Astrocyte (in vitro differentiated cells and primary cell): ENCODE data around the gene LRR1. TPM values are rescaled to one million over a fixed set of nuclear protein-coding genes. Genes with fewer than 3 reads are reported as not detected.

Source experiments
- DNase-seq: peaks from one replicate; pipeline ENCODE4 v3.0.0-alpha.2; 2010; ENCODE audit warnings: low read depth
- FAIRE-seq: peaks from 2 replicates; lab custom pipeline; 2011; peaks lifted over from hg19 to GRCh38; lab: Jason Lieb, UNC
- H2AFZ ChIP-seq: 2 replicates; pipeline ENCODE4 v1.6.0; 2012; ENCODE audit warnings: low read depth, low read length, inconsistent platforms
- H3K27ac ChIP-seq: 2 replicates; pipeline ENCODE4 v1.5.1; 2011; ENCODE audit warnings: low read depth, low read length, inconsistent platforms
- H3K27me3 ChIP-seq: 2 replicates; pipeline ENCODE4 v1.6.0; 2011; ENCODE audit warnings: low read length, inconsistent platforms; ENCODE audit not compliant: insufficient read depth
- H3K36me3 ChIP-seq: 2 replicates; pipeline ENCODE4 v1.5.1; 2011; ENCODE audit warnings: low read length, inconsistent platforms; ENCODE audit not compliant: insufficient read depth
- H3K4me1 ChIP-seq: 2 replicates; pipeline ENCODE4 v1.5.1; 2011; ENCODE audit warnings: low read length, inconsistent platforms; ENCODE audit not compliant: insufficient read depth
- H3K4me2 ChIP-seq: 2 replicates; pipeline ENCODE4 v1.6.0; 2012; ENCODE audit warnings: low read length, inconsistent platforms
- H3K4me3 ChIP-seq: 2 replicates; pipeline ENCODE4 v1.5.1; 2011; ENCODE audit warnings: low read depth, mild to moderate bottlenecking, low read length, inconsistent platforms; ENCODE audit not compliant: insufficient read depth
- H3K79me2 ChIP-seq: 2 replicates; pipeline ENCODE4 v1.6.0; 2012; ENCODE audit warnings: mild to moderate bottlenecking, low read length, inconsistent platforms; ENCODE audit not compliant: insufficient read depth
- H3K9ac ChIP-seq: 2 replicates; pipeline ENCODE4 v1.6.0; 2012; ENCODE audit warnings: mild to moderate bottlenecking, low read length, inconsistent platforms
- H3K9me3 ChIP-seq: 2 replicates; pipeline ENCODE4 v1.5.1; 2012; ENCODE audit warnings: low read depth, mild to moderate bottlenecking, low read length, inconsistent platforms; ENCODE audit not compliant: insufficient read depth
- H4K20me1 ChIP-seq: 2 replicates; pipeline ENCODE4 v1.6.0; 2012; ENCODE audit warnings: low read length, inconsistent platforms; ENCODE audit not compliant: insufficient read depth
- H3K27ac Mint-ChIP-seq: one replicate; pipeline ENCODE4 v1.8.0; 2021; ENCODE audit warnings: mild to moderate bottlenecking, mixed read lengths; ENCODE audit not compliant: unreplicated experiment
- H3K27me3 Mint-ChIP-seq: one replicate; pipeline ENCODE4 v1.8.0; 2021; ENCODE audit warnings: low read depth, mixed read lengths; ENCODE audit not compliant: unreplicated experiment
- H3K36me3 Mint-ChIP-seq: one replicate; pipeline ENCODE4 v1.8.0; 2021; ENCODE audit warnings: low read depth, mixed read lengths; ENCODE audit not compliant: unreplicated experiment
- H3K4me1 Mint-ChIP-seq: one replicate; pipeline ENCODE4 v1.8.0; 2021; ENCODE audit warnings: low read depth, mixed read lengths; ENCODE audit not compliant: unreplicated experiment
- H3K4me3 Mint-ChIP-seq: one replicate; pipeline ENCODE4 v1.8.0; 2021; ENCODE audit warnings: mild to moderate bottlenecking, moderate library complexity, mixed read lengths; ENCODE audit not compliant: unreplicated experiment
- H3K9me3 Mint-ChIP-seq: one replicate; pipeline ENCODE4 v1.8.0; 2021; ENCODE audit warnings: mild to moderate bottlenecking, mixed read lengths; ENCODE audit not compliant: unreplicated experiment
- CTCF ChIP-seq: IDR thresholded peaks from 2 replicates; pipeline ENCODE4 v1.5.1; 2011; ENCODE audit warnings: low read depth, mild to moderate bottlenecking, inconsistent platforms, low read length, moderate library complexity; ENCODE audit not compliant: insufficient read depth
- EZH2 ChIP-seq: IDR thresholded peaks from 2 replicates; pipeline ENCODE4 v1.6.1; 2012; ENCODE audit warnings: mild to moderate bottlenecking, low read length, inconsistent platforms; ENCODE audit not compliant: insufficient read depth
- total RNA-seq: library from RNA; stranded (reverse); gene quantifications from 2 replicates; pipeline ENCODE4 v1.2.1, GENCODE V29; 2021

The LRR1 gene
- total RNA-seq, 1 donor from 2014 or later = 10.0 TPM

GRCh38 chr14:49578141-49578540 is 20.6 kb upstream of the LRR1 start:
- H4K20me1 ChIP-seq = peaks cover 50% of the 10 kb centered on the region
- no peak for TF ChIP-seq CTCF
- no peak for TF ChIP-seq EZH2
- H3K36me3 ChIP-seq = peaks cover 30% of the 10 kb centered on the region
- H3K4me3 ChIP-seq = no peak overlapping the region
- no peak overlapping the region for H3K27ac ChIP-seq
- Mint-ChIP-seq H3K27me3 (no peaks in the 10 kb centered on the region), H3K4me3 (no peak overlapping the region), H3K36me3 (peaks cover 13% of the 10 kb centered on the region), H3K4me1 (peaks cover 28% of the 10 kb centered on the region), H3K27ac (no peak overlapping the region), H3K9me3 (peaks cover 2% of the 10 kb centered on the region)
- no peaks in the 10 kb centered on the region for H3K9me3 ChIP-seq
- H3K27me3 ChIP-seq = no peaks in the 10 kb centered on the region
- H3K4me1 ChIP-seq = no peaks in the 10 kb centered on the region
- peaks cover 40% of the 10 kb centered on the region for H3K79me2 ChIP-seq
- H2AFZ ChIP-seq = no peak overlapping the region
- FAIRE-seq = no peak
- no peak overlapping the region for H3K4me2 ChIP-seq
- H3K9ac ChIP-seq = no peak overlapping the region
- DNase-seq = no peak

DNA sequence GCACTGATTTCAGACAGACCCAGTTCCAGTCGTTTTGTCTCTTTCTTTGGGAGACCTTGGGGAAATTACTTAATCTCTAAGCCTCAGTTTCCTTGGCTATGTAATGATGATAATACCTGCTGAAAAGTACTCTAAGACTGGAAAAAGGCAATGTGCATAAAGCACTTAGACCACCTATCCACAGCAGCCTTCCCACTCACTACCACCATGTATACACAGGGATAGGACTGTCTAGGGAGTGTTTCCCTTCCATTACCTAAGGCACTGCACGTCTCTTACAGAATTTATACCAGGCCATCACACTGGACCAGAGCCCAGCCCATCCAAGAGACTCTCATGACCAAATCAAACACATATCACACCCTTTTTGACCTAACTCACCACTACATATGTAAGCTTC is 18.9 kb upstream of the LRR1 start:
- Mint-ChIP-seq H3K9me3 (peaks cover 2% of the 10 kb centered on the region), H3K36me3 (peaks cover 21% of the 10 kb centered on the region), H3K27me3 (no peaks in the 10 kb centered on the region), H3K4me3 (peak overlapping the region; percentile 47), H3K27ac (peak overlapping the region; percentile 10), H3K4me1 (peaks cover 37% of the 10 kb centered on the region)
- no peak for FAIRE-seq
- Histone ChIP-seq H2AFZ (no peak overlapping the region), H3K4me1 (peaks cover 8% of the 10 kb centered on the region), H3K4me2 (no peak overlapping the region), H3K27me3 (no peaks in the 10 kb centered on the region), H4K20me1 (peaks cover 67% of the 10 kb centered on the region), H3K27ac (no peak overlapping the region), H3K36me3 (peaks cover 41% of the 10 kb centered on the region), H3K9ac (no peak overlapping the region), H3K9me3 (no peaks in the 10 kb centered on the region), H3K4me3 (no peak overlapping the region), H3K79me2 (peaks cover 57% of the 10 kb centered on the region)
- TF ChIP-seq EZH2 (no peak), CTCF (no peak)
- no peak for DNase-seq

DNA sequence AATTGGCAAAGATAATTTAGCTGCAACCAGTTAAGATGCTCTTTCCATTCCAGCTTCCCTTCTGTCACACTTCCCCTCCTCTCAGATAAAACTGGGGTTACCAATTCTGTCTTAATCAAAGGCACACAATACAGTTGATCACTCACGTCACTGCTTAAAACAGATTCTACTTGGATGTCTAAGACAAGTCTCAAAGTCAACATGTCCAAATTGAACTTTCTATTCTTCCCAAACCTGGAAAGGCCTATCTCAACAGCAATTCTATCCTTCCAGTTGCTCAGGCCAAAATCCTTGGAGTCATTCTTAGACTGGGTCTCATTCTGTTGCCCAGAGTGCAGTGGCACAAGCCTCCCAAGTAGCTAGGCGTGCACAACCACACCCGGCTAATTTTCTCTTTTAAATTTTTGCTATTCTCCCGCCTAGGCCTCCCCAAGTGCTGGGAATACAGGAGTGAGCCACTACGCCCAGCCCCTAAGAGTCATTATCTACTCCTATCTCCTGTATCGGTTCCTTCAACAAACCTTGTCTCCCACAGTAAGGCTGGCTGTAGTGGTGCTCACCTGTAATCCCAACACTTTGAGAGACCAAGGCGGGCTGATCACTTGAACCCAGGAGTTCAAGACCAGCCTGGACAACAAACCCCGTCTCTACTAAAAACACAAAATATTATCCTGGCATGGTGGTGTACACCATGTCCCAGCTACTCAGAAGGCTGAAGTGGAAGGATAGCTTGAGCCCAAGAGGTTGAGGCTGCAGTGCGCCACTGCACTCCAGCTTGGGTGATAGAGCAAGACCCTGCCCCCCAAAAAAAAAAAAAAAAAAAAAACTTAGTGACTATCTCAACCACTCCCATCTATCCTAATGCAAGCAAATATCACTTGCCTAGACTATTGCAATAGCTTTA is 17.3 kb upstream of the LRR1 start:
- no peak overlapping the region for H3K4me2 ChIP-seq
- H3K4me3 Mint-ChIP-seq = peak overlapping the region; percentile 93

More for the DNA sequence above, 17.3 kb upstream of the LRR1 start:
- H3K9me3 Mint-ChIP-seq = peaks cover 2% of the 10 kb centered on the region
- peaks cover 37% of the 10 kb centered on the region for H3K4me1 Mint-ChIP-seq
- Histone ChIP-seq H3K27me3 (no peaks in the 10 kb centered on the region), H3K4me1 (peaks cover 8% of the 10 kb centered on the region), H4K20me1 (peaks cover 78% of the 10 kb centered on the region), H3K79me2 (peaks cover 71% of the 10 kb centered on the region), H3K27ac (no peak overlapping the region), H3K9ac (no peak overlapping the region), H3K9me3 (no peaks in the 10 kb centered on the region), H3K36me3 (peaks cover 36% of the 10 kb centered on the region), H3K4me3 (no peak overlapping the region), H2AFZ (no peak overlapping the region)
- DNase-seq (no peak), FAIRE-seq (no peak)
- H3K27me3 Mint-ChIP-seq = no peaks in the 10 kb centered on the region
- TF ChIP-seq EZH2 (no peak), CTCF (no peak)
- peak overlapping the region; percentile 50 for H3K27ac Mint-ChIP-seq
- peaks cover 26% of the 10 kb centered on the region for H3K36me3 Mint-ChIP-seq
